MM.1S (cell line): ENCODE data around the gene ENOX1.

Source experiments
- EZH2 ChIP-seq: fragments of 300-600 bp; sonication (generic); optimal IDR thresholded peaks from 2 replicates; pipeline ENCODE3; 2017; ENCODE audit warnings: low read depth, mild to moderate bottlenecking, antibody characterized with exemption, low read length, mixed read lengths
- EZH2phosphoT487 ChIP-seq: fragments of 300-600 bp; sonication (generic); IDR thresholded peaks from 2 replicates; pipeline ENCODE4 v1.6.1; 2018; ENCODE audit warnings: antibody characterized with exemption, low read length
- TF ChIP-seq, protein P1 (sequence below): fragments of 300-600 bp; sonication (generic); IDR thresholded peaks from 2 replicates; pipeline ENCODE4 v1.5.1; 2016; ENCODE audit warnings: antibody characterized with exemption, low read length, mixed read lengths

DNA sequence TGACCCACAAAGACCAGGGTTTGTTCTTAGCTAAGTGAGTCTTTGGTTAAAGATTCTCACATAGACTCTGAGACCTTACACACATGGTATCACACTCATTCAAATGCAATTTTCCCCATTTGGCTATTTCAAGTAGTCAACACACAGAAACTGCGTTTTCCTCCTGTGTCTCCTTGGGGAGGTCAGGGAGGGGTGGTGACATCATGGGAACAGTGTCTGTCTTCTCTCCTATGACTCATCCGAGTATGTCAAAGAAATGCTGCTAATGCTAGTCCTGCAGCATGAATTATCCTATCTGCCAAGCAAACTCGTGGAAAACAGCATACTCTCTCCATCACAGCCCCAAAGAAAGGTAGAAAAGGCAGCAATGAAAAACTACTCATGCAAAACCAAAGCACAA lies 100.2 kb downstream of the ENOX1 start:
- TF ChIP-seq, protein P1, sequence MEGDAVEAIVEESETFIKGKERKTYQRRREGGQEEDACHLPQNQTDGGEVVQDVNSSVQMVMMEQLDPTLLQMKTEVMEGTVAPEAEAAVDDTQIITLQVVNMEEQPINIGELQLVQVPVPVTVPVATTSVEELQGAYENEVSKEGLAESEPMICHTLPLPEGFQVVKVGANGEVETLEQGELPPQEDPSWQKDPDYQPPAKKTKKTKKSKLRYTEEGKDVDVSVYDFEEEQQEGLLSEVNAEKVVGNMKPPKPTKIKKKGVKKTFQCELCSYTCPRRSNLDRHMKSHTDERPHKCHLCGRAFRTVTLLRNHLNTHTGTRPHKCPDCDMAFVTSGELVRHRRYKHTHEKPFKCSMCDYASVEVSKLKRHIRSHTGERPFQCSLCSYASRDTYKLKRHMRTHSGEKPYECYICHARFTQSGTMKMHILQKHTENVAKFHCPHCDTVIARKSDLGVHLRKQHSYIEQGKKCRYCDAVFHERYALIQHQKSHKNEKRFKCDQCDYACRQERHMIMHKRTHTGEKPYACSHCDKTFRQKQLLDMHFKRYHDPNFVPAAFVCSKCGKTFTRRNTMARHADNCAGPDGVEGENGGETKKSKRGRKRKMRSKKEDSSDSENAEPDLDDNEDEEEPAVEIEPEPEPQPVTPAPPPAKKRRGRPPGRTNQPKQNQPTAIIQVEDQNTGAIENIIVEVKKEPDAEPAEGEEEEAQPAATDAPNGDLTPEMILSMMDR: no peak
- no peak for TF ChIP-seq EZH2
- TF ChIP-seq EZH2phosphoT487: no peak
